Astrocyte (in vitro differentiated cells and primary cell): ENCODE measurements around the gene UNC45B.

Source experiments
- EZH2 ChIP-seq: IDR thresholded peaks from 2 replicates; pipeline ENCODE4 v1.6.1; 2012; ENCODE audit warnings: mild to moderate bottlenecking, low read length, inconsistent platforms; ENCODE audit not compliant: insufficient read depth
- TF ChIP-seq, protein P1 (sequence below): IDR thresholded peaks from 2 replicates; pipeline ENCODE4 v1.5.1; 2011; ENCODE audit warnings: low read depth, mild to moderate bottlenecking, inconsistent platforms, low read length, moderate library complexity; ENCODE audit not compliant: insufficient read depth

DNA sequence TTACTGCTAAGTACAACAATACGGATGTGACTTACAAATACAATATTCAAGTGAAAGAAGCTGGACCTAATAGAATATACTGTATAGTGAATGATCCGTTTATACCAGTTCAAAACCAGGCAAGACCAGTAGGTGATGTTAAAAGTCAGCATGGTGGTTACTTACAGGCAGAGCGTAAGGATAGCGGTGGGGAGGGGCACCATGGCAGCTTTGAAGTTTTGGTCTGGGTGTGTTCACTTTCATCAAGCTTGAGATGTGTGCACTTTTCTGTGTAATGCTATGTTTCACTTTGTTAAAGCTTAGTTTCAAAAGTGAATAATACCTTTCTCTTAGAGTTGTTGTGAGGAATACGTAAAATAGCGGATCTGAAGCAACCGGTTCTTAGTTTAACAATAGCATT, 63.1 kb downstream of the UNC45B start:
- TF ChIP-seq, protein P1, sequence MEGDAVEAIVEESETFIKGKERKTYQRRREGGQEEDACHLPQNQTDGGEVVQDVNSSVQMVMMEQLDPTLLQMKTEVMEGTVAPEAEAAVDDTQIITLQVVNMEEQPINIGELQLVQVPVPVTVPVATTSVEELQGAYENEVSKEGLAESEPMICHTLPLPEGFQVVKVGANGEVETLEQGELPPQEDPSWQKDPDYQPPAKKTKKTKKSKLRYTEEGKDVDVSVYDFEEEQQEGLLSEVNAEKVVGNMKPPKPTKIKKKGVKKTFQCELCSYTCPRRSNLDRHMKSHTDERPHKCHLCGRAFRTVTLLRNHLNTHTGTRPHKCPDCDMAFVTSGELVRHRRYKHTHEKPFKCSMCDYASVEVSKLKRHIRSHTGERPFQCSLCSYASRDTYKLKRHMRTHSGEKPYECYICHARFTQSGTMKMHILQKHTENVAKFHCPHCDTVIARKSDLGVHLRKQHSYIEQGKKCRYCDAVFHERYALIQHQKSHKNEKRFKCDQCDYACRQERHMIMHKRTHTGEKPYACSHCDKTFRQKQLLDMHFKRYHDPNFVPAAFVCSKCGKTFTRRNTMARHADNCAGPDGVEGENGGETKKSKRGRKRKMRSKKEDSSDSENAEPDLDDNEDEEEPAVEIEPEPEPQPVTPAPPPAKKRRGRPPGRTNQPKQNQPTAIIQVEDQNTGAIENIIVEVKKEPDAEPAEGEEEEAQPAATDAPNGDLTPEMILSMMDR, result no peak
- TF ChIP-seq EZH2, result no peak
